HG03520 (cell line): ENCODE results near the gene TSC2.

ENCODE experiments used
- ATAC-seq: cut with Tn5 transposase; IDR thresholded peaks from one replicate; pipeline ENCODE4 v1.9.1; 2021; ENCODE audit warnings: mild to moderate bottlenecking, moderate library complexity; ENCODE audit not compliant: unreplicated experiment

The TSC2 gene

GRCh38 chr16:2047330-2048115 is at the start of gene TSC2, which contains the start of gene NTHL1:
Gene TSC2 (plus strand): TSS chr16:2047985. CDS start chr16:2048616, 631 bp downstream.
Gene NTHL1 (minus strand): TSS chr16:2047834. CDS start chr16:2047823, 11 bp downstream.
- ATAC-seq: peak; percentile 82

GRCh38 chr16:1998360-1998835 is 49.4 kb upstream of the TSC2 start:
- ATAC-seq: no peak

- no peak for ATAC-seq
Observed at GRCh38 chr16:1998852-1999801, 48.7 kb upstream of the TSC2 start.

- no peak for ATAC-seq
Observed at GRCh38 chr16:1999866-2000514, 47.8 kb upstream of the TSC2 start.

- ATAC-seq: no peak
Observed at GRCh38 chr16:2001035-2001434, 46.8 kb upstream of the TSC2 start.

- no peak for ATAC-seq
Observed at GRCh38 chr16:2001456-2002355, 46.1 kb upstream of the TSC2 start.

GRCh38 chr16:2002406-2003230 is 45.2 kb upstream of the TSC2 start:
- ATAC-seq: no peak

- ATAC-seq: no peak
Observed at GRCh38 chr16:2003231-2003826, 44.5 kb upstream of the TSC2 start.

GRCh38 chr16:2003827-2004641 is 43.8 kb upstream of the TSC2 start:
- no peak for ATAC-seq

- no peak for ATAC-seq
Observed at GRCh38 chr16:2004795-2005517, 42.8 kb upstream of the TSC2 start.

- no peak for ATAC-seq
Observed at GRCh38 chr16:2005646-2006045, 42.1 kb upstream of the TSC2 start.

- no peak for ATAC-seq
Observed at GRCh38 chr16:2006317-2006716, 41.5 kb upstream of the TSC2 start.

GRCh38 chr16:2007081-2007836 is 40.5 kb upstream of the TSC2 start:
- no peak for ATAC-seq

- ATAC-seq: no peak
Observed at GRCh38 chr16:2008009-2008526, 39.7 kb upstream of the TSC2 start.

- no peak for ATAC-seq
Observed at GRCh38 chr16:2008631-2009163, 39.1 kb upstream of the TSC2 start.

GRCh38 chr16:2009164-2009711 is 38.5 kb upstream of the TSC2 start:
- peak; percentile 21 for ATAC-seq
